NCI-H748 (cell line): ENCODE data around the gene LRP5.

ENCODE experiments used
- DNase-seq: peaks from one replicate; lab custom pipeline; 2025; ENCODE audit not compliant: unreplicated experiment; lab: John Stamatoyannopoulos, UW

LRP5 gene

DNA sequence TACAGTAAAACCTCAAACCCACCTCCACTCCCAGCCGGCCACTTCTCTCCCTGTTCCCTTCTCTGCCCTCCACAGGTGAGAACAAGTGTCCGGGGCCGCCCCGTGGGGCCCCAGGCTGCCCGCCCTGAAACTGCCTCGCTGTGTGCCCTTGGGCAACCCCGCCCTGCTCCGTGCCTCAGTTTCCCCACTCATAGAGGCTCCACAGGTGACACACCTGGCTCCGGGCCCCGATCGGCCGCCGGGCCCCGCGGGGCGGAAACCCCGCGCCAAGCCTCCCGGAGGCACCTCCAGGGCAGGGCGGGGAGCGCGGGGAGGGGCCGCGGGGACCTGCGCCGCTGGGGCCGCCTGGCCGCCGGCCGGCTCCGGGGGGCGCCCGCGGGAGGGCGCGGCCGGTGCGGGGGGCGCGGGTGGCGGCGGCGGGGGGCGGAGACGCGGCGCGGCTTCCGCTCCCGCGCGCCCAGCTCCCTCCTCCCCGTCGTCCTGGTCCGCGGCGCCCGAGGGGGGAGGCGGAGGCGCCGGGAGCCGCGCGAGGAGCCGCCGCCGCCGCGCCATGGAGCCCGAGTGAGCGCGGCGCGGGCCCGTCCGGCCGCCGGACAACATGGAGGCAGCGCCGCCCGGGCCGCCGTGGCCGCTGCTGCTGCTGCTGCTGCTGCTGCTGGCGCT is at the start of gene LRP5:
TSS of gene LRP5 (plus strand) at position 475 of the 663 bp plus-strand sequence. CDS start at position 599, 124 bp downstream.
- DNase-seq: peak; percentile 53

DNA sequence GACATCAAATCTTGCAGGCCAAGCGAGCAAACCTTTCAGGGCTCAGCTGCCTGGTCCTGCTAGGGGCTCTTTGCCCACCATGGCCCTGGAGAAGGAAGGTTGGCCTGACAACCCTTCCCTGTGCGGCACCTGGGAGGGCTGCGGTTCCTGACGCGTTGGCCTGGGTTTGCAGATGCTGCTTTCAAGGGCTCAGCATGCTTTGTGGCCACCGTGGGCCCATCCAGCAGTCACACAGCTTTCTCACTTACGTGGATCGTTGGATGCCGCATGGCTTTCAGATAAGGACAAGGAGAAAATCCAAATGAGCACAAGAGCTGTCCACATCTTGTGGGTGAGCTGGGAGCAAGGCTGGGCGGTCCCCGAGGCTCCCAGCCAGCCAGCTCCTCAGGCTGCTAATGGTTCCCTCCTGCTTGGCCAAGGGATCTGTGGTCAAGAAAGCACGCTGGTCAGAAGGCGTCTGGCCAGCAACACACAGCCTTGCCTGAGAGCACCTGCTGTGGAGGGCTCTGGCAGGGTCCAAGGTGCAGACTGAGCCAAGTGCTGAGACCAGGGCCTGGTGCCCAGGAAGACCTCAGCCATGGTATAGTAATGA is 48.9 kb upstream of the LRP5 start:
- no peak for DNase-seq

GRCh38 chr11:68264244-68264643 is 48.1 kb upstream of the LRP5 start:
- no peak for DNase-seq

GRCh38 chr11:68264741-68265540 is 47.5 kb upstream of the LRP5 start:
- no peak for DNase-seq

- DNase-seq: no peak
Measured at GRCh38 chr11:68266121-68266891, 46.1 kb upstream of the LRP5 start.

DNA sequence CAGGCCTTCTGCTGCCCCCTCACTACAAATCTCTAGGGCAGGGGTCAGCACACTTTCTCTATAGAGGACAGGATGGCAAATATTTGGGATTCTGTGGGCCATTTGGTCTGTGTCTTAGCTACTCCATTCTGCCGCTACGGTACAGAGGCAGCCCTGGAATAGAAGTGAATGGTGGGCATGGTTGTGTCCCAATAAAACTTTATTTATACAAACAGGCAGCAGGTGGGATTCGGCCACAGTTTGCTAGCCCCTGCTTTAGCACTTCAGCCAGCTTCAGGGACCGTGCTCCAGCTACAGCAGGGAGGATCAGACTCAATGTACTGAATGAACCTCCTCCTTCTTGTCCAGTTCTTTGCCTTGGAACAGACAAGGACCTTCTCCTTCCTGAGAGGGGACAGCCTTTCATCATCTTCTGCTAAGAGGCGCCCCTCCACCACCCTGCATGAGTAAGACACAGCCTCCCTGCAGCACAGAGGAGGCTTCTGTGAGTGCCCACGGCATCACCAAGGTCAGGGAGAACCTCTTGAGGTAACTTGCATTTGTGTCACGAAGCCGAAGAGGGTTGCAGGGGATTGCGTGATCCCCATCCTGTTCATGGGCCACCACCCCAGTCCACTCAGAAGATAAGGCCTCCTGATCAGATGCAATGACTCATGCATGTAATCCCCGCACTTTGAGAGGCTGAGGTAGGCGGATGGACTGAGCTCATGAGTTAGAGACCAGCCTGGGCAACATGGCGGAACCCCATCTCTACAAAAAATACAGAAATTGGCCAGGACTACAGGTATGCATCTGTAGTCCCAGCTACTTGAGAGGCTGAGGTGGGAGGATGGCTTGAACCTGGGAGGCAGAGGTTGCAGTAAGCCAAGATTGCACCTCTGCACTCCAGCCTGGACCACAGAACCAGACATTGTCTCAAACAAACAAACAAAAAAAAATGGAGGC is 45.2 kb upstream of the LRP5 start:
- no peak for DNase-seq

DNA sequence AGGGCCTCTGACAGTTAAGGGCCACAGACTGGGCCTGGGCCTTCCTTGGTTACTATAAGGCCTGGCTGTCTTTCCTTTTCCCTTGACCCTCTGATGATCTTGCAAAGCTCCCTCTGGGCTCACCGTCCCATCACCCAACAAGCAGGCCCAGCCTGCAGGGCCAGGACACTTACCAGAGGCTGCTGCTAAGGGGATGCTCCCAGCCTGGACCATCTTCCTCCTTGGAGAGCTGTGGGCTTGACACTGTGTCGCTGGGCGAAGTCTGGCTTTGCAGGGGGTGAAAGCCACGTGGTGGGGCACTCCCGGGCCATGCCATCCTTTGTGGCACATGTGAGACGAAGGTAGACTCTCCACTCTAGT is 44.5 kb upstream of the LRP5 start:
- no peak for DNase-seq

DNA sequence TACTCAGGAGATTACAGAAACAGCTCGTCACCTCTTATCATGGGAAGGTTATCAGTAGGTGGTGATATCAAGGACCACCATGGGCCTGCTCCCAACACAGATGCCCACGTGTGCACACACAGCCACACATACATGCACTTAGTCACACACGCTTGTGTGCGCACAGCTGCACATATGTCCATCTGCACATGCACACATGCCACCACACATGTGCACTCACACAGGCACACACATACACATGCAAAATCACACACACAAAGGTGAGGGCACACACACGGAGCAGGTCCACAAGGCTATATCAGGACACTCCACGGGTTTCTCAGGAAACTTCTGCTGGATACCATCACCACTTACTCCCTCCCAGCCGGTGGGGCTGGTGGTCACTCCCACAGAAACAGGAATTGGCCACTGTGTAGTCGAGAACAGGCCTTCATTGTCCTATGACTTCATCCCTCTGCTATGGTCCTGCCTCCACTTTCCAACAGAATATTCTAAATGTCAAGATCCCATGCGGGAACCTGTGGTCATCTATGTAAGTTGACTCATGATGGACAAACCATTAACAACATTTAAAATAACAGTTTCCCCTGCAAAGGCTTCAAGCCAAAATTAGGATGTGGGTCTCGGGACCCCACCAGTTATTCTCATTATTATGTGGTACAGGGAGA is 42.8 kb upstream of the LRP5 start:
- no peak for DNase-seq

- DNase-seq: no peak
Measured at GRCh38 chr11:68270196-68271022, 42.0 kb upstream of the LRP5 start.

DNA sequence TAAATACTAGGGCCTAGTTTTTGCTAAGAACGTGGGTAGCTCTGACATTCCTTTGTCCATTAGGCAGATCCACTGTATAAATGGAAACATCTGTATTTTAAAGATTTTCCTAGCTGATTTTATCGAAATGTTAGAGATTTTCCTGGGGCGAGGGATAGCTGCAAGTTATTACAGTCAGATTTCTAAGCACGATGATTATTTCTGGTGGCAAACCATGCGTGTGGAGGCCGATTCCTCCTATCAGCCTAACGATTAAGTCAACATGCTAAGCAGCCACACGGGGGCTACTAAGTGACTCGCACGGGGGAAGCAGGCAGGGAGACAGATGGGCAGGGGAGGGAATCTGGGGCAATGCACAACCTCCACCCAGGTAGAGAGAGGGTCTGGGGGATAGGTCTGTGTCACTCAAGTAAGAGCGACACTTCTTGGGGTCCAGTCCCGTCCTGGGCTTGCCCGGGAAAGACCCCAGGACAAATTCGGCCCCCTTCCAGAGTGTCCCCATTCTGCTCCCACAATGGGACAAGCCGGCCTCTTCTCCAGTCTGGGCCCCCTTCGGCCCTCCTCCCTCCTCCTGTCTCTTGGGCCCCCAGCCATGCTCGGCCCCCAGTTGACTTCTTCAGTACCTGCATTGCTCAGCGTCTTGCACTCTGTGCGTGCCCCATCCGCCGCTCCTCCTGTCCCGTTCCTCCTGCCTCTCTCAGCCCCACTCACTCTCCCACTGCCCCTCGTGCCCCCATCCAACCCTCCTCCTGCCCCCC is 41.2 kb upstream of the LRP5 start:
- peak; percentile 83 for DNase-seq

GRCh38 chr11:68271781-68272608 is 40.4 kb upstream of the LRP5 start, which contains the start of gene C11orf24:
C11orf24 (minus strand) TSS chr11:68271973; CDS start chr11:68263767, 8,206 bp downstream.
- DNase-seq: peak; percentile 95

- no peak for DNase-seq
Measured at GRCh38 chr11:68273026-68273738, 39.2 kb upstream of the LRP5 start.

DNA sequence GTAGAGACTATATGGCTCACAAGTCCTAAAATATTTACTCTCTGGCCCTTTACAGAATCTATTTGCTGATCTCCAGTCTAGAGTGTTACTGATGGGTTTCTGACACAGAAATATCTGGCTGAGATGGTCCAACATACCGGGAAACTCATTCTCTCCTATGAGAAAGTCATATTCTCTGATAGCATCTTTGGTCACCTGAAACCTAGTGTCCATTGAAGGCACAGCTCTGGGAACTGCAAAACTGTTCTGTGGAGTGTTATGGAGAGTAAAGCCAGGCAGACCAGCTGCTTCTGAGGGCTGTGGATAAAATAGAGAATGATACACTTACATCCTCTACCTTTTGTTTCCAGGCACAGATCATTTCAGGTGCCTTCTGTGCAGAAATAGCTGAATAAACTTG is 38.1 kb upstream of the LRP5 start:
- no peak for DNase-seq

DNA sequence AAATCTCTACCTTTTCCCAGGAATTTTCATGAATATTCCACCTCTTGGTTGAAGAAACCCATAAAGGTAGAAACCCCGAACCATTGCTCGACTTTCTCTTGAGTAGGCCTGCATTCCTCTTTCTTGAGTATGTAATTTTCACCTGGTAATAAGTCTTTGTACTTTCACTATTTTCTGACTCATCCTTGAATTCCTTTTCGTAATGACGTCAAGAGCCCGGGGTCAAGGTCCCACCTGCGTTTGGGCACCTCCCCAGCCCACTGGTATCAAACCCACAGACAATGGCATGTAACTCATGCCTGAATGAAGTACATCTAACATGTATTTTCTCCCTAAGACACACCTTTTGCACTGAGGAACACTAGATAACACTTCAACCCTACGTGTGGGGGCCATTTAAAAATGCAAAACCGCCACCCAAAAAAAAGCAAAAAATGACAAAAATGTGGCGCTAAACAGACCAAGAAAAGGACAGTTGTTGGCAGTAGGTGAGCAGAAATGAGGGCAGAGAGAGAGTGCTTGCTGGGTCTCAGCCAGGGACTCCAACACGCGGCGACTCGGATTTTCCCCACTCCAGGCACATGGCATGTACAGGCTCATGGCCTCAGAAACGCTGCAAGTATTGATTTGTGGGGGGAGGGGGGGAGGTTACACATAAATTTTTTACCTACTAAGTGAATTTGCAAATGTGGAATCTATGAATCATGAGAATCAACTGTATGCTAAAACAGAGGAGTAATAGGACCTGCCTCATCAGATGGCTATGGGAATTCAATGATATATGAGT is 36.5 kb upstream of the LRP5 start:
- no peak for DNase-seq

GRCh38 chr11:68276861-68277260 is 35.5 kb upstream of the LRP5 start:
- no peak for DNase-seq

GRCh38 chr11:68279676-68280075 is 32.7 kb upstream of the LRP5 start:
- DNase-seq: no peak
